ENCODE measurements around the gene CRISP2. TPM values are rescaled to one million over a fixed set of nuclear protein-coding genes. Genes with fewer than 3 reads are reported as not detected.
A peak's percentile ranks its signal among the peaks of the same experiment; 100 is the strongest.

The CRISP2 gene, protein sequence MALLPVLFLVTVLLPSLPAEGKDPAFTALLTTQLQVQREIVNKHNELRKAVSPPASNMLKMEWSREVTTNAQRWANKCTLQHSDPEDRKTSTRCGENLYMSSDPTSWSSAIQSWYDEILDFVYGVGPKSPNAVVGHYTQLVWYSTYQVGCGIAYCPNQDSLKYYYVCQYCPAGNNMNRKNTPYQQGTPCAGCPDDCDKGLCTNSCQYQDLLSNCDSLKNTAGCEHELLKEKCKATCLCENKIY
- not detected for polyA plus RNA-seq (2013, experiment 1 of 2)
- polyA plus RNA-seq (2013, experiment 2 of 2): not detected

DNA sequence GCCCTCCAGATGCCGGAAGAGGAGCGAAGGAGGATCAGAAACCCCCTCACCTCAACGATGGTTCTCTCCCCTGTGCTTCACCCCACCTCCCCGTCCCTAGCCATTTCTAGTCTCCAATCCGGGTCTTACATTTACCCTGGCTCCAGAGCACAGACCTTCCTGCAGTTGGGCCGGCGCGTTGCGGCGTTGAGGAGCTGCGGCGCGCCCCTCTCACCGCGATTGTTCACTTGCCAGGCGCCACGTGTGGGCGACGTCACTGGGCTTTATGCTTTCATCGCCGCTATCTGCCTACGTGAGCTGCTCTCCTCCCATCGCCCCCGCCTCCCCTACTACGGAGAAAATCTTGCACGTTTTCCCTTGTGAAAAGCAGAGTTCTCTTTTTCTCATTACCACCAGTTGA, at the start of gene CRISP2:
TSS of gene CRISP2 (minus strand) at position 198 of the 400 bp plus-strand sequence. CDS start 4,347 bp downstream, outside the sequence.
- H3K79me1 ChIP-seq (ENCODE audit: low read length): no peaks in the 10 kb centered on the region
- no peak within 1 kb of the TSS for H3K27ac ChIP-seq (ENCODE audit: low read depth, low read length)
- no peak within 1 kb of the TSS for H2AK5ac ChIP-seq (ENCODE audit: low read length)
- no peak within 1 kb of the TSS for H2BK120ac ChIP-seq (ENCODE audit: low read depth, low read length)
- no peaks in the 10 kb centered on the region for H3K4me1 ChIP-seq (ENCODE audit: control insufficient read depth, low read depth, low read length)
- H3K4me2 ChIP-seq (ENCODE audit: low read length): no peak within 1 kb of the TSS
- H3K9ac ChIP-seq (ENCODE audit: low read length): no peak within 1 kb of the TSS
- H3K4me3 ChIP-seq (ENCODE audit: low read length): no peak within 1 kb of the TSS
- no peaks in the 10 kb centered on the region for H3K27me3 ChIP-seq (ENCODE audit: insufficient read depth, low read length, poor library complexity)
- WGBS (ENCODE audit: extremely low coverage, insufficient coverage, low lambda C conversion rate): no CpG with 5 or more reads among the region's 26 CpGs
- H3K36me3 ChIP-seq (ENCODE audit: control insufficient read depth, insufficient read depth, low read length): no peaks in the 10 kb centered on the region
- H2BK5ac ChIP-seq (ENCODE audit: low read length): no peak within 1 kb of the TSS
- H4K5ac ChIP-seq (ENCODE audit: low read length): no peak within 1 kb of the TSS
- H3K4ac ChIP-seq (ENCODE audit: low read depth, low read length): no peak within 1 kb of the TSS
- no peak within 1 kb of the TSS for H3K18ac ChIP-seq (ENCODE audit: low read length)
- no peak within 1 kb of the TSS for H4K8ac ChIP-seq (ENCODE audit: low read depth, low read length)
- DNase-seq: no peak
- no peaks in the 10 kb centered on the region for H3K79me2 ChIP-seq (ENCODE audit: control insufficient read depth, insufficient read depth, low read length)
- no peak within 1 kb of the TSS for H2BK15ac ChIP-seq (replicated peaks; ENCODE audit: low read depth)
- no peak within 1 kb of the TSS for H3K23ac ChIP-seq (ENCODE audit: low read length)
- no peak within 1 kb of the TSS for H3K56ac ChIP-seq (ENCODE audit: low read length)

DNA sequence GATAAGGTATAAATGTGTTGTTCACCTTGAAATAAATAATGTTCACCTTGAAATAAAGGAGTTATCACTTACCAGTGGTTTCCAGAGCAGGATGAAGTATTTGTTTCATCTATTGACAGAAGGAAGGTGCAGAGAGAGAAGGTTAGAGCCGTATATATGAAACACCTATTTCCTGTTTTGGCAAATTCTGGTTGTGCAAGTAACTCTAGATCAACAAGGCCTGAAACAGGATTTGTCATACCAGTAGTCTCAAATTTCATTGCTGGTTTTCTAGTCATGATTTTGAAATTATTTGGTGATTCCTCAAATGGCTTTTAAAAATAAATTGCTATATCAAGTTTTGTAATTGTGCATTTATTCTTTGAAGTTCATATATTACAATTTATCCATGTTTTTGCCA, 30.9 kb upstream of the CRISP2 start, which contains the start of gene CRISP3:
TSS of gene CRISP3 (minus strand) at position 130 of the 400 bp plus-strand sequence. CDS start at position 109, 21 bp downstream.
- WGBS (ENCODE audit: extremely low coverage, insufficient coverage, low lambda C conversion rate): no CpG with 5 or more reads among the region's 1 CpG
- Histone ChIP-seq H3K27me3 (ENCODE audit: insufficient read depth, low read length, poor library complexity) (no peaks in the 10 kb centered on the region), H2BK15ac (replicated peaks; ENCODE audit: low read depth) (no peak within 1 kb of the TSS), H2AK5ac (ENCODE audit: low read length) (no peak within 1 kb of the TSS), H4K5ac (ENCODE audit: low read length) (no peak within 1 kb of the TSS), H3K36me3 (ENCODE audit: control insufficient read depth, insufficient read depth, low read length) (no peaks in the 10 kb centered on the region), H3K4me2 (ENCODE audit: low read length) (no peak within 1 kb of the TSS), H3K27ac (ENCODE audit: low read depth, low read length) (no peak within 1 kb of the TSS), H3K4me3 (ENCODE audit: low read length) (no peak within 1 kb of the TSS), H3K9ac (ENCODE audit: low read length) (no peak within 1 kb of the TSS), H3K18ac (ENCODE audit: low read length) (no peak within 1 kb of the TSS), H3K79me1 (ENCODE audit: low read length) (no peaks in the 10 kb centered on the region), H3K4ac (ENCODE audit: low read depth, low read length) (no peak within 1 kb of the TSS), H3K56ac (ENCODE audit: low read length) (no peak within 1 kb of the TSS), H4K8ac (ENCODE audit: low read depth, low read length) (no peak within 1 kb of the TSS), H3K23ac (ENCODE audit: low read length) (no peak within 1 kb of the TSS), H2BK120ac (ENCODE audit: low read depth, low read length) (no peak within 1 kb of the TSS), H3K4me1 (ENCODE audit: control insufficient read depth, low read depth, low read length) (no peaks in the 10 kb centered on the region), H2BK5ac (ENCODE audit: low read length) (no peak within 1 kb of the TSS), H3K79me2 (ENCODE audit: control insufficient read depth, insufficient read depth, low read length) (no peaks in the 10 kb centered on the region)
- DNase-seq: no peak

DNA sequence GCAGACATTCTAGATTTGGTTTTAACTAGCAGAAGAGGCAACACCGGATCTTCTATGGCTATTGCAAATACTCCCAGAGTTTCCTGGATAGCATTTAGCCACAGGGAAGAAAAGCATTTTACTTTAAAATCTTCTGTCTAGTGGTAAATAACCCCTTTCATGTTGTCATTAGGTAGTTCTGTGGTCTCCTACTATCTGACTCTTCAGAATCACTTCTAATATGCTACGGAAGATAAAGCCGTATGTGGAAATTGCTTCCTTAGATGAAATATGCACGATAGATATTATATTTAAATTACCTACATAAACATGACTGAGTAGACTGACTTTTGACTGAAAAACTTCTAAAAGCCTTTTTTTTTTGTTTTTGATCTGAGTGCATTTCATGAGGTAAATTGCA, 30.1 kb upstream of the CRISP2 start:
- Histone ChIP-seq H3K79me1 (ENCODE audit: low read length) (no peaks in the 10 kb centered on the region), H3K23ac (ENCODE audit: low read length) (no peak overlapping the region), H3K79me2 (ENCODE audit: control insufficient read depth, insufficient read depth, low read length) (no peaks in the 10 kb centered on the region), H2BK15ac (replicated peaks; ENCODE audit: low read depth) (no peak overlapping the region), H3K27me3 (ENCODE audit: insufficient read depth, low read length, poor library complexity) (no peaks in the 10 kb centered on the region), H3K4me1 (ENCODE audit: control insufficient read depth, low read depth, low read length) (no peaks in the 10 kb centered on the region), H3K56ac (ENCODE audit: low read length) (no peak overlapping the region), H3K18ac (ENCODE audit: low read length) (no peak overlapping the region), H3K27ac (ENCODE audit: low read depth, low read length) (no peak overlapping the region), H2BK120ac (ENCODE audit: low read depth, low read length) (no peak overlapping the region), H3K4me3 (ENCODE audit: low read length) (no peak overlapping the region), H4K8ac (ENCODE audit: low read depth, low read length) (no peak overlapping the region), H3K4ac (ENCODE audit: low read depth, low read length) (no peak overlapping the region), H3K36me3 (ENCODE audit: control insufficient read depth, insufficient read depth, low read length) (no peaks in the 10 kb centered on the region), H3K4me2 (ENCODE audit: low read length) (no peak overlapping the region), H3K9ac (ENCODE audit: low read length) (no peak overlapping the region), H4K5ac (ENCODE audit: low read length) (no peak overlapping the region), H2AK5ac (ENCODE audit: low read length) (no peak overlapping the region), H2BK5ac (ENCODE audit: low read length) (no peak overlapping the region)
- DNase-seq: no peak
- no CpG with 5 or more reads among the region's 4 CpGs for WGBS (ENCODE audit: extremely low coverage, insufficient coverage, low lambda C conversion rate)

GRCh38 chr6:49739423-49739822, 26.1 kb upstream of the CRISP2 start:
- H2BK15ac ChIP-seq (replicated peaks; ENCODE audit: low read depth): no peak overlapping the region
- no peak overlapping the region for H3K18ac ChIP-seq (ENCODE audit: low read length)
- H3K4me3 ChIP-seq (ENCODE audit: low read length): no peak overlapping the region
- H2BK5ac ChIP-seq (ENCODE audit: low read length): no peak overlapping the region
- H3K56ac ChIP-seq (ENCODE audit: low read length): no peak overlapping the region
- H2BK120ac ChIP-seq (ENCODE audit: low read depth, low read length): no peak overlapping the region
- H4K5ac ChIP-seq (ENCODE audit: low read length): no peak overlapping the region
- H3K79me1 ChIP-seq (ENCODE audit: low read length): no peaks in the 10 kb centered on the region
- no peak overlapping the region for H3K23ac ChIP-seq (ENCODE audit: low read length)
- no peak overlapping the region for H3K27ac ChIP-seq (ENCODE audit: low read depth, low read length)
- no peak overlapping the region for H3K4me2 ChIP-seq (ENCODE audit: low read length)
- H3K36me3 ChIP-seq (ENCODE audit: control insufficient read depth, insufficient read depth, low read length): no peaks in the 10 kb centered on the region
- H3K9ac ChIP-seq (ENCODE audit: low read length): no peak overlapping the region
- H3K27me3 ChIP-seq (ENCODE audit: insufficient read depth, low read length, poor library complexity): no peaks in the 10 kb centered on the region
- H3K4me1 ChIP-seq (ENCODE audit: control insufficient read depth, low read depth, low read length): no peaks in the 10 kb centered on the region
- no peak for DNase-seq
- no peaks in the 10 kb centered on the region for H3K79me2 ChIP-seq (ENCODE audit: control insufficient read depth, insufficient read depth, low read length)
- no peak overlapping the region for H3K4ac ChIP-seq (ENCODE audit: low read depth, low read length)
- H2AK5ac ChIP-seq (ENCODE audit: low read length): no peak overlapping the region
- no peak overlapping the region for H4K8ac ChIP-seq (ENCODE audit: low read depth, low read length)
- no CpG with 5 or more reads among the region's 2 CpGs for WGBS (ENCODE audit: extremely low coverage, insufficient coverage, low lambda C conversion rate)

- H4K8ac ChIP-seq (ENCODE audit: low read depth, low read length): no peak overlapping the region
- no CpG with 5 or more reads among the region's 4 CpGs for WGBS (ENCODE audit: extremely low coverage, insufficient coverage, low lambda C conversion rate)
- no peak overlapping the region for H3K27ac ChIP-seq (ENCODE audit: low read depth, low read length)
- no peak overlapping the region for H3K23ac ChIP-seq (ENCODE audit: low read length)
- H3K4ac ChIP-seq (ENCODE audit: low read depth, low read length): no peak overlapping the region
- H3K4me3 ChIP-seq (ENCODE audit: low read length): no peak overlapping the region
- no peak overlapping the region for H4K5ac ChIP-seq (ENCODE audit: low read length)
- H2BK120ac ChIP-seq (ENCODE audit: low read depth, low read length): no peak overlapping the region
- H3K56ac ChIP-seq (ENCODE audit: low read length): no peak overlapping the region
- no peak overlapping the region for H2AK5ac ChIP-seq (ENCODE audit: low read length)
- DNase-seq: peak; percentile 82
- no peak overlapping the region for H3K4me2 ChIP-seq (ENCODE audit: low read length)
- no peaks in the 10 kb centered on the region for H3K27me3 ChIP-seq (ENCODE audit: insufficient read depth, low read length, poor library complexity)
- no peak overlapping the region for H3K18ac ChIP-seq (ENCODE audit: low read length)
- no peaks in the 10 kb centered on the region for H3K4me1 ChIP-seq (ENCODE audit: control insufficient read depth, low read depth, low read length)
- no peaks in the 10 kb centered on the region for H3K79me2 ChIP-seq (ENCODE audit: control insufficient read depth, insufficient read depth, low read length)
- H3K79me1 ChIP-seq (ENCODE audit: low read length): no peaks in the 10 kb centered on the region
- H3K36me3 ChIP-seq (ENCODE audit: control insufficient read depth, insufficient read depth, low read length): no peaks in the 10 kb centered on the region
- no peak overlapping the region for H2BK15ac ChIP-seq (replicated peaks; ENCODE audit: low read depth)
- H3K9ac ChIP-seq (ENCODE audit: low read length): no peak overlapping the region
- no peak overlapping the region for H2BK5ac ChIP-seq (ENCODE audit: low read length)
Observed at GRCh38 chr6:49736017-49736508, 22.7 kb upstream of the CRISP2 start.

DNA sequence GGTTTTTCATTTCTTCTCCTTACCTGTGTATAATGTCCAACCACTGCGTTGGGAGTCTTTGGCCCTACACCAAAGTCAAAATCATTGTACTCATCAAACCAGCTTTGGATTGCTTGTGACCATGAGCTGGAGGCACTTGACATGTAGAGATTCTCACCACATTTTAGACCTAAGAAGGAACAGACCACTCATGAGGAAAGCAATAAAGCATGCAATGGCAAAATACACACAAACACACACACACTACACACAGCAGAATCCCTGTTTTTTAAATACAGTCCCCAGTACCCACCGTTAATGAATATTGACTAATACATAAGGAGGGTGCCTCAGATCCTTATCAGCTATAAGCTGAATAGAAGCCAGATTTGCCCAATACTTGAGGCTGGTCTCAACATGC, 20.3 kb upstream of the CRISP2 start:
- WGBS (ENCODE audit: extremely low coverage, insufficient coverage, low lambda C conversion rate): no CpG with 5 or more reads among the region's 2 CpGs
- H3K27ac ChIP-seq (ENCODE audit: low read depth, low read length): no peak overlapping the region
- H2BK5ac ChIP-seq (ENCODE audit: low read length): no peak overlapping the region
- no peaks in the 10 kb centered on the region for H3K36me3 ChIP-seq (ENCODE audit: control insufficient read depth, insufficient read depth, low read length)
- H3K4ac ChIP-seq (ENCODE audit: low read depth, low read length): no peak overlapping the region
- DNase-seq: no peak
- no peaks in the 10 kb centered on the region for H3K79me1 ChIP-seq (ENCODE audit: low read length)
- H3K79me2 ChIP-seq (ENCODE audit: control insufficient read depth, insufficient read depth, low read length): no peaks in the 10 kb centered on the region
- H3K18ac ChIP-seq (ENCODE audit: low read length): no peak overlapping the region
- no peak overlapping the region for H3K56ac ChIP-seq (ENCODE audit: low read length)
- no peaks in the 10 kb centered on the region for H3K4me1 ChIP-seq (ENCODE audit: control insufficient read depth, low read depth, low read length)
- H2AK5ac ChIP-seq (ENCODE audit: low read length): no peak overlapping the region
- no peak overlapping the region for H3K9ac ChIP-seq (ENCODE audit: low read length)
- no peak overlapping the region for H3K23ac ChIP-seq (ENCODE audit: low read length)
- no peak overlapping the region for H4K8ac ChIP-seq (ENCODE audit: low read depth, low read length)
- no peak overlapping the region for H3K4me3 ChIP-seq (ENCODE audit: low read length)
- H2BK15ac ChIP-seq (replicated peaks; ENCODE audit: low read depth): no peak overlapping the region
- no peak overlapping the region for H3K4me2 ChIP-seq (ENCODE audit: low read length)
- H4K5ac ChIP-seq (ENCODE audit: low read length): no peak overlapping the region
- no peaks in the 10 kb centered on the region for H3K27me3 ChIP-seq (ENCODE audit: insufficient read depth, low read length, poor library complexity)
- H2BK120ac ChIP-seq (ENCODE audit: low read depth, low read length): no peak overlapping the region

Data from mesendoderm (in vitro differentiated cells).